K562 (cell line): Measurements from ENCODE around the gene YIPF1. TPM values are rescaled to one million over a fixed set of nuclear protein-coding genes. Genes with fewer than 3 reads are reported as not detected.

Experiments
- CBFA2T3 ChIP-seq: fragments of 450-650 bp; IDR thresholded peaks from 2 replicates; pipeline ENCODE4 v1.6.1; 2017
- DEAF1 ChIP-seq: fragments of 450-650 bp; formaldehyde crosslinking; IDR thresholded peaks from 2 replicates; pipeline ENCODE4 v1.4.0; 2020; ENCODE audit warnings: mild to moderate bottlenecking, moderate library complexity
- HNRNPK ChIP-seq: fragments of 200-400 bp; formaldehyde crosslinking; IDR thresholded peaks from one replicate; pipeline ENCODE4 v1.6.1; 2018; ENCODE audit warnings: mild to moderate bottlenecking, low read depth, low read length; ENCODE audit not compliant: poor library complexity, severe bottlenecking
- KDM5B ChIP-seq: fragments of 200-600 bp; sonication (generic); IDR thresholded peaks from 2 replicates; pipeline ENCODE4 v1.6.1; 2012; ENCODE audit warnings: low read depth, mild to moderate bottlenecking, moderate library complexity, low read length, control low read depth, inconsistent platforms; ENCODE audit not compliant: insufficient replicate concordance
- L3MBTL2 ChIP-seq: fragments of 450-650 bp; IDR thresholded peaks from 2 replicates; pipeline ENCODE4 v1.6.1; 2016; ENCODE audit warnings: mild to moderate bottlenecking, moderate library complexity
- MEIS2 ChIP-seq: fragments of 450-650 bp; IDR thresholded peaks from 2 replicates; pipeline ENCODE4 v1.6.1; 2014; ENCODE audit warnings: mild to moderate bottlenecking; ENCODE audit not compliant: partially characterized antibody
- NFXL1 ChIP-seq: fragments of 450-650 bp; formaldehyde crosslinking; IDR thresholded peaks from 2 replicates; pipeline ENCODE4 v1.4.0; 2021; ENCODE audit warnings: mild to moderate bottlenecking
- PRDM10 ChIP-seq: fragments of 450-650 bp; IDR thresholded peaks from 2 replicates; pipeline ENCODE4 v1.6.1; 2018; ENCODE audit not compliant: partially characterized antibody
- RCOR1 ChIP-seq, 2 experiments: IDR thresholded peaks; 2 replicates each; pipeline ENCODE4 v1.6.1; 2012; ENCODE audit warnings: low read depth in 2 of 2, low read length in 2 of 2, borderline replicate concordance in 1 of 2, improper control_type of control experiment in 1 of 2
- SRSF1 ChIP-seq: fragments of 200-400 bp; formaldehyde crosslinking; IDR thresholded peaks from 2 replicates; pipeline ENCODE4 v1.6.1; 2017; ENCODE audit warnings: mild to moderate bottlenecking, low read depth, low read length, moderate library complexity
- ZNF174 ChIP-seq: fragments of 250-450 bp; sonication (Bioruptor Pico); IDR thresholded peaks from 2 replicates; pipeline ENCODE4 v1.4.0; 2020; ENCODE audit warnings: mild to moderate bottlenecking
- ZNF277 ChIP-seq: fragments of 250-450 bp; sonication (Bioruptor Pico); IDR thresholded peaks from 2 replicates; pipeline ENCODE4 v1.8.0; 2022; ENCODE audit warnings: inconsistent platforms, mild to moderate bottlenecking, moderate library complexity, borderline replicate concordance
- ZNF316 ChIP-seq: fragments of 450-650 bp; IDR thresholded peaks from 2 replicates; pipeline ENCODE4 v1.6.1; 2016
- ZNF583 ChIP-seq: fragments of 250-450 bp; sonication (Bioruptor Pico); IDR thresholded peaks from 2 replicates; pipeline ENCODE4 v1.4.0; 2020
- ZNF696 ChIP-seq: fragments of 250-450 bp; sonication (Bioruptor Pico); conservative IDR thresholded peaks from 2 replicates; pipeline ENCODE4 v1.4.0; 2020; ENCODE audit warnings: mild to moderate bottlenecking, moderate library complexity
- polyA plus RNA-seq, 8 experiments: library from polyadenylated mRNA; depleted of rRNA in 4 of 8; stranded (reverse) in 5 of 8; unstranded in 3 of 8; fragments of >200 nt; fragmentation: Nextera tagmentation in 2 of 8; fragmentation: Illumina TruSeq in 1 of 8; extraction: Ambion mirVana in 2 of 8; extraction: Trizol in 1 of 8; gene quantifications; 2 replicates each; pipeline versions ENCODE4 v1.2.1 to v1.2.3, GENCODE V29; 2011 to 2014; ENCODE audit warnings: inconsistent platforms in 1 of 8, missing spikeins in 1 of 8
- total RNA-seq, 7 experiments: library from RNA; depleted of rRNA in 6 of 7; stranded (reverse); fragments of >200 nt in 6 of 7; fragmentation: Illumina TruSeq in 2 of 7; extraction: Trizol in 2 of 7; gene quantifications; 2 replicates each; pipeline versions ENCODE4 v1.2.1 to v1.2.3, GENCODE V29; 2011 to 2021; ENCODE audit warnings: low replicate concordance in 1 of 7
- TF ChIP-seq, protein P1 (sequence below): IDR thresholded peaks from 2 replicates; pipeline ENCODE4 v1.6.1; 2012; ENCODE audit warnings: low read depth, low read length, improper control_type of control experiment, borderline replicate concordance
- TF ChIP-seq, protein P2 (sequence below): fragments of 250-450 bp; sonication (Bioruptor Pico); IDR thresholded peaks from 2 replicates; pipeline ENCODE4 v1.8.0; 2021; ENCODE audit warnings: mild to moderate bottlenecking, moderate library complexity

Gene YIPF1
- total and polyA plus RNA-seq, 9 of the 15 experiments (the other 6 are each of a cell fraction or from before 2014, with no cell fraction given), result 11.5 to 37.5 (median 19.2) TPM

GRCh38 chr1:53889304-53890298 lies at the start of gene YIPF1 (continued):
- TF ChIP-seq, protein P1, sequence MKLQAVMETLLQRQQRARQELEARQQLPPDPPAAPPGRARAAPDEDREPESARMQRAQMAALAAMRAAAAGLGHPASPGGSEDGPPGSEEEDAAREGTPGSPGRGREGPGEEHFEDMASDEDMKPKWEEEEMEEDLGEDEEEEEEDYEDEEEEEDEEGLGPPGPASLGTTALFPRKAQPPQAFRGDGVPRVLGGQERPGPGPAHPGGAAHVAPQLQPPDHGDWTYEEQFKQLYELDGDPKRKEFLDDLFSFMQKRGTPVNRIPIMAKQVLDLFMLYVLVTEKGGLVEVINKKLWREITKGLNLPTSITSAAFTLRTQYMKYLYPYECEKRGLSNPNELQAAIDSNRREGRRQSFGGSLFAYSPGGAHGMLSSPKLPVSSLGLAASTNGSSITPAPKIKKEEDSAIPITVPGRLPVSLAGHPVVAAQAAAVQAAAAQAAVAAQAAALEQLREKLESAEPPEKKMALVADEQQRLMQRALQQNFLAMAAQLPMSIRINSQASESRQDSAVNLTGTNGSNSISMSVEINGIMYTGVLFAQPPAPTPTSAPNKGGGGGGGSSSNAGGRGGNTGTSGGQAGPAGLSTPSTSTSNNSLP, result no peak
- TF ChIP-seq CBFA2T3, result no peak
- TF ChIP-seq PRDM10, result no peak
- no peak for TF ChIP-seq ZNF277 (CRISPR knock-in tag)
- TF ChIP-seq KDM5B, result peak; percentile 51
- no peak for TF ChIP-seq ZNF316
- TF ChIP-seq DEAF1 (CRISPR knock-in tag), result no peak
- peak; percentile 57 for TF ChIP-seq L3MBTL2
- TF ChIP-seq, protein P2, sequence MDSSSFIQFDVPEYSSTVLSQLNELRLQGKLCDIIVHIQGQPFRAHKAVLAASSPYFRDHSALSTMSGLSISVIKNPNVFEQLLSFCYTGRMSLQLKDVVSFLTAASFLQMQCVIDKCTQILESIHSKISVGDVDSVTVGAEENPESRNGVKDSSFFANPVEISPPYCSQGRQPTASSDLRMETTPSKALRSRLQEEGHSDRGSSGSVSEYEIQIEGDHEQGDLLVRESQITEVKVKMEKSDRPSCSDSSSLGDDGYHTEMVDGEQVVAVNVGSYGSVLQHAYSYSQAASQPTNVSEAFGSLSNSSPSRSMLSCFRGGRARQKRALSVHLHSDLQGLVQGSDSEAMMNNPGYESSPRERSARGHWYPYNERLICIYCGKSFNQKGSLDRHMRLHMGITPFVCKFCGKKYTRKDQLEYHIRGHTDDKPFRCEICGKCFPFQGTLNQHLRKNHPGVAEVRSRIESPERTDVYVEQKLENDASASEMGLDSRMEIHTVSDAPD (CRISPR knock-in tag), result no peak
- no peak for TF ChIP-seq ZNF583 (CRISPR knock-in tag)
- TF ChIP-seq SRSF1, result no peak
- TF ChIP-seq RCOR1 (IDR thresholded peaks at IDR 0.05; ENCODE audit: borderline replicate concordance in 1 of 2, low read depth in 2 of 2, low read length in 2 of 2), result peak; percentile 94 to 99
- TF ChIP-seq ZNF696 (CRISPR knock-in tag), result no peak
- TF ChIP-seq HNRNPK, result no peak
- no peak for TF ChIP-seq NFXL1
- TF ChIP-seq ZNF174 (CRISPR knock-in tag), result no peak
- TF ChIP-seq MEIS2, result no peak
